Muscle of back (tissue), 11 donors: ENCODE results near the gene ADRM1. TPM values are rescaled to one million over a fixed set of nuclear protein-coding genes. Genes with fewer than 3 reads are reported as not detected.

Experiments
- DNase-seq, 3 donors: peaks; one replicate each; pipeline versions ENCODE4 v3.0.0 to v3.0.0-alpha.2; 2013
- polyA plus RNA-seq, 10 donors: library from polyadenylated mRNA; unstranded; fragments of 120-200 nt; gene quantifications; one replicate each; pipeline ENCODE4 v1.2.1, GENCODE V29; 2013; ENCODE audit not compliant: insufficient read length in 10 of 10

ADRM1 gene
- polyA plus RNA-seq, 10 donors = 42.4 to 60.8 (median 50.8) TPM

GRCh38 chr20:62354031-62354808 lies 51.4 kb downstream of the ADRM1 start:
- no peak for DNase-seq

GRCh38 chr20:62354811-62355341 lies 52.1 kb downstream of the ADRM1 start:
- no peak for DNase-seq

- DNase-seq = no peak
These were observed 52.7 kb downstream of the ADRM1 start for GRCh38 chr20:62355516-62355877.

GRCh38 chr20:62355878-62356588 lies 53.2 kb downstream of the ADRM1 start:
- DNase-seq = peak in 1 of 3 donors; percentile 75

- no peak for DNase-seq
These were observed 53.9 kb downstream of the ADRM1 start for GRCh38 chr20:62356589-62357186.

- peak in 1 of 3 donors; percentile 58 for DNase-seq
These were observed 54.4 kb downstream of the ADRM1 start for GRCh38 chr20:62357187-62357667.

GRCh38 chr20:62357681-62358080 lies 54.9 kb downstream of the ADRM1 start:
- DNase-seq = peak in 1 of 3 donors; percentile 68

Other genes starting within 250 kb of the ADRM1 start
- 10 to 100 TPM in 9 of 10 donors, 1 to 10 TPM in 1; 9.9 to 17.1 (median 13.4) TPM for gene TAF4, start 237.1 kb upstream of the ADRM1 start, polyA plus RNA-seq
- gene LSM14B, start 180.5 kb upstream of the ADRM1 start, polyA plus RNA-seq = 10 to 100 TPM; 60.9 to 93.3 (median 79.6) TPM
- 100 to 1,000 TPM; 141 to 179 (median 146) TPM for gene PSMA7, start 159.6 kb upstream of the ADRM1 start, polyA plus RNA-seq
- gene SS18L1, start 159.2 kb upstream of the ADRM1 start, polyA plus RNA-seq = 10 to 100 TPM; 10.4 to 20.4 (median 15.2) TPM
- gene MTG2, start 120.0 kb upstream of the ADRM1 start, polyA plus RNA-seq = 10 to 100 TPM; 18.3 to 28.3 (median 24.7) TPM
- 1 to 10 TPM in 3 of 10 donors, under 1 TPM in 6, not detected in 1; 0.32 to 2.2 (median 0.91) TPM for gene HRH3, start 82.7 kb upstream of the ADRM1 start, polyA plus RNA-seq
- 10 to 100 TPM; 23.0 to 35.6 (median 27.3) TPM for gene OSBPL2, start 64.5 kb upstream of the ADRM1 start, polyA plus RNA-seq
- 10 to 100 TPM; 38.4 to 86.0 (median 57.8) TPM for gene LAMA5, start 64.3 kb downstream of the ADRM1 start, polyA plus RNA-seq
- 1,000 to 10,000 TPM in 6 of 10 donors, 100 to 1,000 TPM in 4; 962 to 1,509 (median 1,097) TPM for gene RPS21, start 84.1 kb downstream of the ADRM1 start, polyA plus RNA-seq
- 1 to 10 TPM; 4.0 to 8.0 (median 5.2) TPM for gene CABLES2, start 104.3 kb downstream of the ADRM1 start, polyA plus RNA-seq
- under 1 TPM in 2 of 10 donors, not detected in 8; 0.53 to 0.71 TPM for gene RBBP8NL, start 124.5 kb downstream of the ADRM1 start, polyA plus RNA-seq
- gene GATA5, start 173.0 kb downstream of the ADRM1 start, polyA plus RNA-seq = under 1 TPM in 3 of 10 donors, not detected in 7; 0.04 to 0.14 (median 0.05) TPM